Left ventricle myocardium superior (tissue), 1 donor: ENCODE results near the gene TEP1. TPM values are rescaled to one million over a fixed set of nuclear protein-coding genes. Genes with fewer than 3 reads are reported as not detected.

Experiments used
- ATAC-seq: fragments of 200-7000 bp; cut with Tn5 transposase; one replicate; pipeline ENCODE4 v1.9.1; 2020; ENCODE audit warnings: mild to moderate bottlenecking, moderate library complexity
- DNase-seq: peaks from one replicate; pipeline ENCODE4 v3.0.0-alpha.2; 2020
- intact Hi-C: fragments of 100-400 bp; cut with micrococcal nuclease; formaldehyde crosslinking; loops from one replicate; pipeline ENCODE4 v1.11.0; 2022
- total RNA-seq: library from RNA; stranded (reverse); fragmentation: NEBNext Ultra II Directional; extraction: Animal tissue kit (Norgen Biotek cat#: 25700); gene quantifications from one replicate; pipeline ENCODE4 v1.2.1, GENCODE V29; 2021
- donor health status: DM: no; HTN: yes; CAD: no; lungs with severe emphysema.

Gene TEP1
- total RNA-seq, 1 donor from 2014 or later: 10.5 TPM

- ATAC-seq: peak; percentile 35
- no peak for DNase-seq
- intact Hi-C loops: no loop called here
Measured at GRCh38 chr14:20435582-20436362, 22.5 kb upstream of the TEP1 start, which contains the start of gene KLHL33. Gene KLHL33 (minus strand): TSS chr14:20436166. CDS start chr14:20435811, 355 bp downstream.

GRCh38 chr14:20434701-20435581 is 21.6 kb upstream of the TEP1 start:
- ATAC-seq (peak; percentile 85), DNase-seq (peak; percentile 80)
- intact Hi-C loops: no loop called here

- DNase-seq (peak; percentile 62), ATAC-seq (peak; percentile 51)
- intact Hi-C loops: no loop called here
Measured at GRCh38 chr14:20429801-20430669, 16.7 kb upstream of the TEP1 start.

GRCh38 chr14:20428802-20429201 is 15.5 kb upstream of the TEP1 start:
- intact Hi-C loops: no loop called here
- DNase-seq: no peak
- no peak for ATAC-seq

DNA sequence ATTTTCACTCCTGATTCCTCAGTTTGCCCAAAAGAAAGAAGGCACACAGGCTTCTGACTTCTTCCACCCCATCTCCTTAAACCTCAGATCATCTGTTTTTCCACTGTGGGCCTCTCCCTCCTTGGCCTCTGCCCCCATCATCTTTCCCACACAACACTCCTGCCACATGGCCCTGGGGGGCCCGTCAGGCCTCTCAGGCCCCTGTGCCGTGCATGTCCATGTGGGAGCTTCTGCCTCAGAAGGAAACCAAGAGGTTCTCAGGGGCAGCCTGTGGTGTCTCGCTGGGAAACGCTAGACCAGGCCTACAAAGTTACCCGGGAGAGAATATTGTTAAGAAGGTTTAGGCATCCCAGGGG is 14.7 kb upstream of the TEP1 start:
- ATAC-seq (no peak), DNase-seq (no peak)
- intact Hi-C loops: no loop called here

DNA sequence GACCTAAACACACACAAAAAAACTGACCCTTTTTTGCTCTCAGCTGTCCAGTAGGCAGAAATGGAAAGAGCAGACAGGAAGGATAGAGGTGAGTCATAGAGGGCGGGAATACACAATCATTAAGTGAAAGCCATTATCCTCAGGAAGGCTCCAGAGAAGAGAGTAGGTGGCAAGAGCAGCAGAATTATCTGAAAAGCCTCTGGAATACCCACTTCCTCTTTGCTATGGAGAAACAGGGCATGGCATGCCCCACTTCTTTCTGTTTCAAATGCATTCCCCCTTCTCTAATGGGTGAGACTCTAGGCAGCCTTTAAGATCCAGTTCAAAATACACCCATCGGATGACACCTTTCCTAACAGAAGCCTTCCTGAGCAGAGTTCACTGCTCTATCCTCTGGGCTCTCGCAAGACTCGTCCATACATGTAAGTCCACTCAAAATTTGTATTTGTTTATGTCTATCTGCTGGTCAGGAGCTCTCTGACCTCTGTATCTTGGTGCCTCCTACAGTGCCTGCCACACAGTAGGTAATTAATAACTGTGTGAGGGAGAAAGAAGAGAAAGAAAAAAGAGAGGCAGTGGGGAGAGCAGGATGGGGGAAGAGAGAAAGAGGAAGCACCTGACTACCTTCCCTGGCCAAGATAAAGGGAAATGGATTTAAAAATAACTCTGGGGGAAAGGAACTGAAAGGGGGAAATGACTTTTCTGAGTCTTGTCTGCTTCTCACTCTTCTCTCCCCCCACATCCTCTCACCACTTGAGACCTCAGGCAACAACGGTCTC is 14.1 kb upstream of the TEP1 start:
- intact Hi-C loops: no loop called here
- ATAC-seq (peak; percentile 62), DNase-seq (no peak)

DNA sequence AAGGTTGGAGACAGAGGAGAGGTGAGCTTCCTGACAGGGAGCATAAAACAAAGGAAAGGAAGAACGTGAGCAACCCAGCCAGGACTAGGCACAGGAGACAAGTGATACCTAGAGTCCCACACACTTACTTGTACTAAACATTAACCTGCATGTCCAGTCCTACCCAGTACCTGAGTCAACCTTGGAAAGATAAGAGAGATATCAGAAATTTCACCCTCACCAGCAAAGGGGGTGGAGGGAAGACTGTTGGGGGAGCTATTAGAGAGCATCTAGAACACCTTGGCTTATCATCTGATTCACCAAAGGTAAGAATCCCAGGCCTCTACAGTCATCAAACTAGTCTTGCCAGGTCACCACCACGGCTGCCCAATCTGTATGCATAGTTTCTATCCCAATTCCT is 11.6 kb upstream of the TEP1 start:
- intact Hi-C loops: no loop called here
- no peak for ATAC-seq
- DNase-seq: no peak

GRCh38 chr14:20422886-20423285 is 9.6 kb upstream of the TEP1 start:
- ATAC-seq (no peak), DNase-seq (no peak)
- intact Hi-C loops: no loop called here

- DNase-seq (no peak), ATAC-seq (no peak)
- intact Hi-C loops: no loop called here
Measured at GRCh38 chr14:20421267-20421666, 8.0 kb upstream of the TEP1 start.

GRCh38 chr14:20419419-20419818 is 6.1 kb upstream of the TEP1 start:
- ATAC-seq: no peak
- DNase-seq: no peak
- intact Hi-C loops: loop anchor here (10.0 kb wide), 1 partner anchor 185 kb away; no protein-coding TSS in a partner anchor

DNA sequence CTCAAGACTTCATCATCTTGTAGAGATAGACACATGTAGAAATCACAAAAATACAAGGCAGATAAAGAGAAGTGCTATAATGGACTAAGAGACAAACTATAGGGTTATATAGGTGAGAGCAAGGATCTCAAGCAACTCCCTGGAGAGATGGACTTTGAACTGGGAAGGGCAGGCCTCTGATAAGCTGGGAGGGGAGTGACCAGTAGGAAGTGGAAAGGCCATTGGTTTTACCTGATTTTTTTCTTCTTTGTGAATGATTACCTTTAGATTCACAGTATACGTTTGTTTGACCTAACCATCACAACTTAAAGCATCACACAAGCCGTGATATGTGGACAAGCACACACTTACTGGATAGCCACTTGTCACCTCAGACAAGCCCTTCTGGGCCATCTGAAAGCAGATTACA is 5.2 kb upstream of the TEP1 start:
- ATAC-seq (no peak), DNase-seq (no peak)
- intact Hi-C loops: loop anchor here (10.0 kb wide), 1 partner anchor 186 kb away; no protein-coding TSS in a partner anchor

GRCh38 chr14:20417250-20418186 is 4.2 kb upstream of the TEP1 start:
- ATAC-seq (no peak), DNase-seq (no peak)
- intact Hi-C loops: loop anchor here (10.0 kb wide), 1 partner anchor 187 kb away; no protein-coding TSS in a partner anchor

- ATAC-seq (no peak), DNase-seq (no peak)
- intact Hi-C loops: loop anchor here (10.0 kb wide), 1 partner anchor 189 kb away; no protein-coding TSS in a partner anchor
Measured at GRCh38 chr14:20416223-20416622, 2.9 kb upstream of the TEP1 start.

GRCh38 chr14:20415782-20416206 is 2.5 kb upstream of the TEP1 start:
- no peak for DNase-seq
- intact Hi-C loops: loop anchor here (10.0 kb wide), 1 partner anchor 189 kb away; no protein-coding TSS in a partner anchor
- ATAC-seq: no peak

- ATAC-seq: peak; percentile 34
- DNase-seq: no peak
- intact Hi-C loops: loop anchor here (10.0 kb wide), 1 partner anchor 191 kb away; no protein-coding TSS in a partner anchor
Measured at GRCh38 chr14:20413744-20414082, 412 bp upstream of the TEP1 start.

- no peak for DNase-seq
- ATAC-seq: peak; percentile 9
- intact Hi-C loops: loop anchor here (10.0 kb wide), 1 partner anchor 192 kb away; no protein-coding TSS in a partner anchor
Measured at GRCh38 chr14:20412411-20412810, 890 bp downstream of the TEP1 start.

GRCh38 chr14:20409226-20409625 is 4.1 kb downstream of the TEP1 start:
- ATAC-seq (no peak), DNase-seq (no peak)
- intact Hi-C loops: no loop called here
